Measurements from ENCODE around the gene MARCHF10. TPM values are rescaled to one million over a fixed set of nuclear protein-coding genes. Genes with fewer than 3 reads are reported as not detected.
A peak's percentile ranks its signal among the peaks of the same experiment; 100 is the strongest.

MARCHF10 gene
- total and polyA plus RNA-seq, 2 of the 13 experiments (the other 11 are each of a cell fraction or from before 2014, with no cell fraction given) = not detected

DNA sequence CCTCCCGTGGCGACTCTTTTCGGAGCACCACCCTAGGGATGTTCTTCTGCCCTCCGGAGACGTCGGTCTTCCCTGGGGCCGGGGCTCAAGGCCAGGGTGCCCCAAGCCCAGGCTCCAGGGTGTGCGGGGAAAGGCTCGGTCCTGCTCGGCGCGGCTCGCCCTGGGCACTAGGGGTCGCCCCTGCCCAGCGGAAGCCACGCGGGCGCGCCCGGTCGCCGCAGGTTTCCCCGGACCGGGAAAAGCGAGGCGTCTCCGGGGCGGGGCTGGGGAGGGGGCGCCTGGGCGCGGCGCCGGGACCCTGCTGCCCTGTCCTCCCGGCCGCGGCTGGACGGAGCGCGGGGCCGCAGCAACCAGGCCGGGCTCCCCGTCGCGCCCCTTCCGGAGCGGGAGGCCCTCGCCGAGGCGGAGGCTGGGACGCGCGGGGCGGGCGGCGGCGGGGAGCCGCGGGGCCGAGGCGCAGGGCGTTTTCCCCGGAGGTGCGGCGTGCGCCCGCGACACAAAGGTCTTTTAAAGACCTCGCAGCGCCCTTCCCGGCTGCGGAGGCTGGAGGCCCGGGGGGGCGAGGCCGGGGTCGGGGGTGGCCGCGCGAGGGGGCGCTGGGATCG, 104.2 kb downstream of the MARCHF10 start (continued):
- TF ChIP-seq BORCS8-MEF2B (CRISPR knock-in tag; IDR thresholded peaks at IDR 0.05) = no peak; the same call in 1 of the 2 replicates
- TF ChIP-seq HOXD1 (CRISPR knock-in tag; IDR thresholded peaks at IDR 0.05) = no peak
- no peak for TF ChIP-seq ZNF160 (CRISPR knock-in tag; IDR thresholded peaks at IDR 0.05)
- no peak for TF ChIP-seq RCOR2 (CRISPR knock-in tag; IDR thresholded peaks at IDR 0.05)
- TF ChIP-seq ZSCAN12 (CRISPR knock-in tag; IDR thresholded peaks at IDR 0.05) = no peak
- no peak for TF ChIP-seq ZNF83 (CRISPR knock-in tag; IDR thresholded peaks at IDR 0.05; ENCODE audit: borderline replicate concordance)
- no peak for TF ChIP-seq NFE2L2 (IDR thresholded peaks at IDR 0.05; ENCODE audit: low read length)
- TF ChIP-seq MEF2D (CRISPR knock-in tag; IDR thresholded peaks at IDR 0.05) = no peak
- TF ChIP-seq RFX3 (CRISPR knock-in tag; IDR thresholded peaks at IDR 0.05) = no peak
- TF ChIP-seq, protein P1, sequence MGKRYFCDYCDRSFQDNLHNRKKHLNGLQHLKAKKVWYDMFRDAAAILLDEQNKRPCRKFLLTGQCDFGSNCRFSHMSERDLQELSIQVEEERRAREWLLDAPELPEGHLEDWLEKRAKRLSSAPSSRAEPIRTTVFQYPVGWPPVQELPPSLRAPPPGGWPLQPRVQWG (CRISPR knock-in tag; IDR thresholded peaks at IDR 0.05; ENCODE audit: borderline replicate concordance, low read depth) = no peak
- no peak for TF ChIP-seq MAZ (IDR thresholded peaks at IDR 0.05; ENCODE audit: borderline replicate concordance, low read depth, low read length)
- TF ChIP-seq MAZ (CRISPR knock-in tag; IDR thresholded peaks at IDR 0.05; ENCODE audit: low read depth) = peak; percentile 60; the same call in 1 of the 2 replicates
- TF ChIP-seq ZBTB7A (CRISPR knock-in tag; IDR thresholded peaks at IDR 0.05) = 0 out of 2 replicates have a peak, but pooled peaks have one; percentile 32
- no peak for TF ChIP-seq HIVEP1 (CRISPR knock-in tag; IDR thresholded peaks at IDR 0.05)
- TF ChIP-seq, protein P2, sequence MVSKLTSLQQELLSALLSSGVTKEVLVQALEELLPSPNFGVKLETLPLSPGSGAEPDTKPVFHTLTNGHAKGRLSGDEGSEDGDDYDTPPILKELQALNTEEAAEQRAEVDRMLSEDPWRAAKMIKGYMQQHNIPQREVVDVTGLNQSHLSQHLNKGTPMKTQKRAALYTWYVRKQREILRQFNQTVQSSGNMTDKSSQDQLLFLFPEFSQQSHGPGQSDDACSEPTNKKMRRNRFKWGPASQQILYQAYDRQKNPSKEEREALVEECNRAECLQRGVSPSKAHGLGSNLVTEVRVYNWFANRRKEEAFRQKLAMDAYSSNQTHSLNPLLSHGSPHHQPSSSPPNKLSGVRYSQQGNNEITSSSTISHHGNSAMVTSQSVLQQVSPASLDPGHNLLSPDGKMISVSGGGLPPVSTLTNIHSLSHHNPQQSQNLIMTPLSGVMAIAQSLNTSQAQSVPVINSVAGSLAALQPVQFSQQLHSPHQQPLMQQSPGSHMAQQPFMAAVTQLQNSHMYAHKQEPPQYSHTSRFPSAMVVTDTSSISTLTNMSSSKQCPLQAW (CRISPR knock-in tag; IDR thresholded peaks at IDR 0.05) = no peak
- TF ChIP-seq ARID2 (CRISPR knock-in tag; IDR thresholded peaks at IDR 0.05; ENCODE audit: borderline replicate concordance) = no peak
- TF ChIP-seq POLR2A (IDR thresholded peaks at IDR 0.05; ENCODE audit: insufficient read depth in 1 of 2, low read depth in 2 of 2, low read length in 2 of 2) = no peak
- TF ChIP-seq DDIT3 (CRISPR knock-in tag; IDR thresholded peaks at IDR 0.05) = no peak
- TF ChIP-seq ZNF75D (CRISPR knock-in tag; IDR thresholded peaks at IDR 0.05; ENCODE audit: borderline replicate concordance) = no peak
- TF ChIP-seq ZNF687 (CRISPR knock-in tag; IDR thresholded peaks at IDR 0.05) = peak; percentile 53
- no peak for TF ChIP-seq JDP2 (CRISPR knock-in tag; IDR thresholded peaks at IDR 0.05; ENCODE audit: borderline replicate concordance)
- TF ChIP-seq TARDBP (CRISPR knock-in tag; IDR thresholded peaks at IDR 0.05) = no peak
- no peak for TF ChIP-seq ZNF841 (CRISPR knock-in tag; IDR thresholded peaks at IDR 0.05; ENCODE audit: borderline replicate concordance)
- TF ChIP-seq ZNF431 (CRISPR knock-in tag; IDR thresholded peaks at IDR 0.05; ENCODE audit: borderline replicate concordance, low read depth) = no peak
- no peak for TF ChIP-seq ZKSCAN8 (CRISPR knock-in tag; IDR thresholded peaks at IDR 0.05; ENCODE audit: borderline replicate concordance)
- TF ChIP-seq ZNF660 (CRISPR knock-in tag; IDR thresholded peaks at IDR 0.05; ENCODE audit: borderline replicate concordance, low read depth) = no peak
